ENCODE measurements around the gene PCSK2. TPM values are rescaled to one million over a fixed set of nuclear protein-coding genes. Genes with fewer than 3 reads are reported as not detected.

Gene PCSK2
- total and polyA plus RNA-seq, 5 donors from 2014 or later = not detected

DNA sequence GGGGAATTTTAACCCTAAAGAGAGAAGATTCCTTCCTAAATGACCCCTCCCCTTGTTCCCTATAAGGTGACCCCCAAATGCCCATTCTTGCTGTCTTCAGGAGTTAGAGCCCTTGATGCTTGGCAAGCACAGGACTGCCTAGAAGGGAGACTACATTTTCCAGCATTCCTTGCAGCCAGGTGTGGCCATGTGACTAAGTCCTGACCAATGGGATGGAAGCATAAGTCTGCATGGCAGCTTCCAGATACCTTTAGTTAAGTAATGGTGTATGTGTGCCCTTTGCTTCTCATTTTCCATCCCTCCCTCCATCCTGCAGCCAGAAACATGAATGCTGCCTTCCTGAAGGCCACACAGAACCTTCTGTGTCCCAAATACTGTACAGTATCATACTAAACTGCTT lies 298.8 kb downstream of the PCSK2 start:
- Mint-ChIP-seq H3K9me3 (peaks cover 0 to 2% (median 0%) of the 10 kb centered on the region in 7 donors), H3K27ac (no peak overlapping the region), H3K4me1 (peaks cover 0 to 4% (median 0%) of the 10 kb centered on the region in 4 donors), H3K36me3 (no peaks in the 10 kb centered on the region), H3K4me3 (no peak overlapping the region), H3K27me3 (peaks cover 33% of the 10 kb centered on the region)
- no peak for ATAC-seq (ENCODE audit: low read depth in 2 of 2)
- DNase-seq = peak in 2 of 3 donors; percentile 16 to 54
- Histone ChIP-seq H3K4me1 (ENCODE audit: control insufficient read depth, insufficient read depth, low read length, poor library complexity, severe bottlenecking) (no peaks in the 10 kb centered on the region), H3K4me3 (ENCODE audit: low read depth, low read length) (no peak overlapping the region), H3K36me3 (ENCODE audit: control insufficient read depth, insufficient read depth, low read length) (no peaks in the 10 kb centered on the region), H3K9me3 (ENCODE audit: control insufficient read depth in 2 of 2, low read length in 2 of 2) (no peaks in the 10 kb centered on the region), H3K27me3 (ENCODE audit: control insufficient read depth, insufficient read depth, low read length) (peaks cover 24% of the 10 kb centered on the region), H3K27ac (ENCODE audit: insufficient read depth, low read length, poor library complexity, severe bottlenecking) (no peak overlapping the region)

DNA sequence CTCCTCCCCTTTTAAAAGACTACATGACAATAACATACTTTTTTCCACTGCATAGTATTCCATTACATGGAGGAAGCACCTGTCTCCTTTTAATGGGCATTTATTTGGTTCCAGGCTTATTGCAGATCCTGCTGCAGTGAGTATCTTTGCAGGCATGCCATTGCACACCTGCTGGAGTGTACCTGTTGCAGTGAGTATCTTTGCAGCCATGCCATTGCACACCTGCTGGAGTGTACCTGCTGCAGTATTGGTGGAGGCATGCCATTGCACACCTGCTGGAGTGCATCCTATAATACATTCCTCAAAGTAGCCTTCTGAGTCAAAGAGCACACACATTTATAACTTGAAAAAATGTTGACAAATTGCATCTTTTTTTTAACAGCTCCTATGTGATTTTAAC lies 302.7 kb downstream of the PCSK2 start:
- peaks cover 0 to 8% (median 2%) of the 10 kb centered on the region in 4 donors for H3K4me1 Mint-ChIP-seq
- H3K27ac Mint-ChIP-seq = no peak overlapping the region
- peaks cover 0 to 2% (median 0%) of the 10 kb centered on the region in 7 donors for H3K9me3 Mint-ChIP-seq
- no peaks in the 10 kb centered on the region for H3K9me3 ChIP-seq (ENCODE audit: control insufficient read depth in 2 of 2, low read length in 2 of 2)
- DNase-seq = no peak
- H3K27me3 Mint-ChIP-seq = peaks cover 49% of the 10 kb centered on the region
- H3K27ac ChIP-seq (ENCODE audit: insufficient read depth, low read length, poor library complexity, severe bottlenecking) = no peak overlapping the region
- no peak for ATAC-seq (ENCODE audit: low read depth in 2 of 2)
- no peaks in the 10 kb centered on the region for H3K36me3 ChIP-seq (ENCODE audit: control insufficient read depth, insufficient read depth, low read length)
- H3K4me3 ChIP-seq (ENCODE audit: low read depth, low read length) = no peak overlapping the region
- no peaks in the 10 kb centered on the region for H3K36me3 Mint-ChIP-seq
- no peak overlapping the region for H3K4me3 Mint-ChIP-seq
- H3K27me3 ChIP-seq (ENCODE audit: control insufficient read depth, insufficient read depth, low read length) = peaks cover 29% of the 10 kb centered on the region
- peaks cover 9% of the 10 kb centered on the region for H3K4me1 ChIP-seq (ENCODE audit: control insufficient read depth, insufficient read depth, low read length, poor library complexity, severe bottlenecking)

DNA sequence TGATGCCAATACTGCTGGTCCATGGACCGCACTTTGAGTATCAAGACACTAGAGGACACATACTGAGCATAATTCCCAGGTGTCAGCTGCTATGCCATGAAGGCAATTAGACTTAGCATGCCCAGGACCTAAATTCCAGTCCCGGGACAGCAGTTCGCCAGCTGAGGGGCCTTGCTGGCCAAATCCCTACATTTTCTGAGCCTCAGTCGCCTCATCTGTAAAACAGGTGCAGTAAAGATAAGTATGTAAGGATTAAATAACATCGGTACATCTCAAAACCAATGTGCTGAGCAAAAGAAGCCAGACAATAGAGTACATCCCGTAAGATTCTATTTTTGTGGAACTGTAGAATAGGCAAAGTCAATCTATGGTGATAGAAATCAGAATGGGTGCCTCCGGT lies 303.3 kb downstream of the PCSK2 start:
- Histone ChIP-seq H3K9me3 (ENCODE audit: control insufficient read depth in 2 of 2, low read length in 2 of 2) (no peaks in the 10 kb centered on the region), H3K4me3 (ENCODE audit: low read depth, low read length) (no peak overlapping the region), H3K4me1 (ENCODE audit: control insufficient read depth, insufficient read depth, low read length, poor library complexity, severe bottlenecking) (peaks cover 9% of the 10 kb centered on the region), H3K27ac (ENCODE audit: insufficient read depth, low read length, poor library complexity, severe bottlenecking) (no peak overlapping the region), H3K27me3 (ENCODE audit: control insufficient read depth, insufficient read depth, low read length) (peaks cover 28% of the 10 kb centered on the region), H3K36me3 (ENCODE audit: control insufficient read depth, insufficient read depth, low read length) (no peaks in the 10 kb centered on the region)
- Mint-ChIP-seq H3K4me3 (peak overlapping the region in 3 of 4 donors; percentile 21 to 81 (median 80)), H3K27me3 (peaks cover 52% of the 10 kb centered on the region), H3K27ac (no peak overlapping the region), H3K4me1 (peaks cover 0 to 8% (median 2%) of the 10 kb centered on the region in 4 donors), H3K9me3 (peaks cover 0 to 2% (median 0%) of the 10 kb centered on the region in 7 donors), H3K36me3 (no peaks in the 10 kb centered on the region)
- ATAC-seq (ENCODE audit: low read depth in 2 of 2) (no peak), DNase-seq (no peak)

DNA sequence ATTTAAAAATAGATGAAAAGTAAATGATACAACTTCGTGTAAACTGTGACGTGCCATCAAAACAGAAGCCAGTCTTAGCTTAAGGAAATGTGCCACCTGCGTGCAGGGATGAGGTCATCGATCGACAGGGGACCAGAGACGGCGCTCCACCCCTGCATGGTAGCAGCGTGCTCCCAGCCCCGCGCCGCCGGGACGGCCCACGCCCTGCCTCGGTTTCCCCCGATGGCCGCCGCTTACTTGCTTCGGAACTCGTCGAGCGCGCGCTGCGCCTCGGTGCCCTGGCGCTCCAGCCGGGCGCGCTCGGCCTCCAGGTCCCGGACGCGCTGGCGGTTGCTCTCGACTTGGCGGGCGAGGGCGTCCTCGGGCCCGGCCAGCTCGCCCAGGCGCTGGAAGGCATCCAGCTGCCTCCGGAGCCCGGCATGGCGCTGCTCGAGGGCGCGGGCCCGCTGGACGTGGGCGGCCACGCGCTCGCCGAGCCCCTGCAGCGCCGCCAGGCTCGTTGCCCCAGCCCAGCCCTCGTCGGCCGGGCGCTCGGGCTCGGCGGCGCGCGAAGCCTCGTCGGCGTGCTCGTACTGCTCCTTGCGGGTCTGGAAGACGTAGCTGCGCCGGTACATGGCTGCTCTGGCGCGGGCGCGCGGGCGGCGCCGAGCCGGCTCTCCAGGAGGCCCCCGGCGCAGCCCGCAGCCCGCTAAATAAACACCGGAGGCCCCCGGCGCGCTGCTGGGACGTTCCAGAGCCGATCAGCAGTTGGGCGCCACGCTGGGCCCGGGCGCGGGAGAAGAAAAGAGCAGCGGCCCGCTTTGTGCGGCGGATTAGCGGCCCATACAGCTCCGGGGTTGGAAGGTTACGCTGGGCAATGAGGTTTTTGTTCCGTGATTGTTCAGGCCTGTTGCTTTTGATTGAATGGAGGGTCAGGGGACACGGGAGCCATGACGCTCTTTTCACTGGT lies 304.1 kb downstream of the PCSK2 start, which contains the start of gene BFSP1:
TSS of gene BFSP1 (minus strand) at position 664 of the 949 bp plus-strand sequence. CDS start at position 614, 50 bp downstream.
- peak; percentile 55 to 56 for ATAC-seq (ENCODE audit: low read depth in 2 of 2)
- Mint-ChIP-seq H3K27me3 (peaks cover 52% of the 10 kb centered on the region), H3K4me1 (peaks cover 0 to 8% (median 2%) of the 10 kb centered on the region in 4 donors), H3K9me3 (peaks cover 0 to 2% (median 0%) of the 10 kb centered on the region in 7 donors), H3K4me3 (peak within 1 kb of the TSS; percentile 60 to 85 (median 82)), H3K27ac (no peak within 1 kb of the TSS), H3K36me3 (no peaks in the 10 kb centered on the region)
- H3K4me1 ChIP-seq (ENCODE audit: control insufficient read depth, insufficient read depth, low read length, poor library complexity, severe bottlenecking) = peaks cover 9% of the 10 kb centered on the region
- H3K36me3 ChIP-seq (ENCODE audit: control insufficient read depth, insufficient read depth, low read length) = no peaks in the 10 kb centered on the region
- peaks cover 28% of the 10 kb centered on the region for H3K27me3 ChIP-seq (ENCODE audit: control insufficient read depth, insufficient read depth, low read length)
- no peak within 1 kb of the TSS for H3K27ac ChIP-seq (ENCODE audit: insufficient read depth, low read length, poor library complexity, severe bottlenecking)
- H3K9me3 ChIP-seq (ENCODE audit: control insufficient read depth in 2 of 2, low read length in 2 of 2) = no peaks in the 10 kb centered on the region
- peak in 2 of 3 donors; percentile 22 to 58 for DNase-seq
- H3K4me3 ChIP-seq (ENCODE audit: low read depth, low read length) = no peak within 1 kb of the TSS

DNA sequence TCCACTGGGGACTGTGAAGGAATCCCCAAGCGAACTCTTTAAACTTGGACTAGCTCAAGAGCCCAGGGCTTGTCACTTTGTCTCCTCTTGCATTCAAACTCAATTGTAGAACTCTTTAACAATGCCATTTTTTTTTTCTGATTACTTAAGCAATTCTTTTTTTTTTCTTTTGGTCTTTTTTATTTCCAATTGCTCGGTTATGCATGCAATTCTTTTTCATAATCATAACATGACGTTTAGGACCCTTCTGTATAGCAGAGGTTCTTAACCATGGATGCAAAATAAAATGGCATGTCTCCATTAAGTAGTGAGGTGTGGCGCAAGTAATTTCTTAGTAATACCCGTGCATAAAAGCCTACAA lies 304.8 kb downstream of the PCSK2 start:
- ATAC-seq (ENCODE audit: low read depth in 2 of 2) = no peak
- H3K36me3 Mint-ChIP-seq = no peaks in the 10 kb centered on the region
- Histone ChIP-seq H3K9me3 (ENCODE audit: control insufficient read depth in 2 of 2, low read length in 2 of 2) (no peaks in the 10 kb centered on the region), H3K27ac (ENCODE audit: insufficient read depth, low read length, poor library complexity, severe bottlenecking) (no peak overlapping the region), H3K4me3 (ENCODE audit: low read depth, low read length) (no peak overlapping the region), H3K27me3 (ENCODE audit: control insufficient read depth, insufficient read depth, low read length) (peaks cover 28% of the 10 kb centered on the region), H3K36me3 (ENCODE audit: control insufficient read depth, insufficient read depth, low read length) (no peaks in the 10 kb centered on the region), H3K4me1 (ENCODE audit: control insufficient read depth, insufficient read depth, low read length, poor library complexity, severe bottlenecking) (peaks cover 9% of the 10 kb centered on the region)
- peak overlapping the region; percentile 60 to 85 (median 81) for H3K4me3 Mint-ChIP-seq
- no peak overlapping the region for H3K27ac Mint-ChIP-seq
- H3K9me3 Mint-ChIP-seq = peaks cover 0 to 2% (median 0%) of the 10 kb centered on the region in 7 donors
- peak in 1 of 3 donors; percentile 12 for DNase-seq
- peaks cover 0 to 8% (median 2%) of the 10 kb centered on the region in 4 donors for H3K4me1 Mint-ChIP-seq
- H3K27me3 Mint-ChIP-seq = peaks cover 48% of the 10 kb centered on the region

DNA sequence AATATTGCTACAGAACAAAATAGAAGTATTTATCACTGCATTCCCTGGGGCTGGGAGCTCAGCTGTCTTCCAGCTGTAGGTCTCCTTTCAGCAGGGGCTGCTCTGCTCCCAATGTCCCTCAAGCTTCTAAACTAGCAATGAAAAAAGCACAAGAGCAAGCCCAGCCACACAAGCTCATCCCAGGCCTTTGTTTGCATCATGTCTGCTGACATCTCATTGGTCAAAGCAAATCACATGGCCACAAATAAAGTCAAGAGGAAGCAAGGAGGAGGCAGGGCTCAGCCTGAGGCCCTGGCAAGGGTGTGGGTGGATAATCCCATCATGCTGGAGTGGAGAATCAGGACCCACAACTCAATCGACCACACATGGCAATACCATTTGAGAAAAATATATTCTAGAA lies 306.6 kb downstream of the PCSK2 start:
- Histone ChIP-seq H3K36me3 (ENCODE audit: control insufficient read depth, insufficient read depth, low read length) (no peaks in the 10 kb centered on the region), H3K27me3 (ENCODE audit: control insufficient read depth, insufficient read depth, low read length) (peaks cover 23% of the 10 kb centered on the region), H3K4me1 (ENCODE audit: control insufficient read depth, insufficient read depth, low read length, poor library complexity, severe bottlenecking) (peaks cover 9% of the 10 kb centered on the region), H3K4me3 (ENCODE audit: low read depth, low read length) (no peak overlapping the region), H3K9me3 (ENCODE audit: control insufficient read depth in 2 of 2, low read length in 2 of 2) (no peaks in the 10 kb centered on the region), H3K27ac (ENCODE audit: insufficient read depth, low read length, poor library complexity, severe bottlenecking) (no peak overlapping the region)
- H3K36me3 Mint-ChIP-seq = no peaks in the 10 kb centered on the region
- peaks cover 53% of the 10 kb centered on the region for H3K27me3 Mint-ChIP-seq
- ATAC-seq (ENCODE audit: low read depth in 2 of 2) (no peak), DNase-seq (peak in 1 of 3 donors; percentile 36)
- peaks cover 0 to 8% (median 2%) of the 10 kb centered on the region in 4 donors for H3K4me1 Mint-ChIP-seq
- no peak overlapping the region for H3K27ac Mint-ChIP-seq
- H3K4me3 Mint-ChIP-seq = no peak overlapping the region
- peaks cover 0 to 2% (median 0%) of the 10 kb centered on the region in 7 donors for H3K9me3 Mint-ChIP-seq

DNA sequence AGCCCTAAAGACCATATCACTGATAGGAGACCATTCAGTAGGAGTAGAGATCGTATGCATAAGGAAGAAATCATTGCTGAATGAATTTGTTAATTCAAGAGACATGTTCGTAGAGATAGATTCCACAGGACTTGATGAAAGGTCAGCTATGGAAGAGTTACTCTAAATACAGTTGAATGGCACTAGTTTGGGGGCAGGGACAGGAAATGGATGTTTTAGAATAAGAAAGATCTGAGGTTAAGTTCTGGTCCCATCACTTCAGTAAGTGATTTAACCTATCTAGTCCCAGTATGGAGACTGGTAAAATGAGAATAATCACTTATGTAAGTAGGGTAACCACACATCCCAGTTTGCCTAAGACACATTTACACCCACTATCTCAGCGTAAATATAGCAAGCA lies 307.2 kb downstream of the PCSK2 start:
- Mint-ChIP-seq H3K27me3 (peaks cover 55% of the 10 kb centered on the region), H3K36me3 (no peaks in the 10 kb centered on the region), H3K9me3 (peaks cover 0 to 2% (median 0%) of the 10 kb centered on the region in 7 donors), H3K4me3 (no peak overlapping the region), H3K27ac (no peak overlapping the region), H3K4me1 (peaks cover 0 to 8% (median 2%) of the 10 kb centered on the region in 4 donors)
- no peak overlapping the region for H3K27ac ChIP-seq (ENCODE audit: insufficient read depth, low read length, poor library complexity, severe bottlenecking)
- peaks cover 22% of the 10 kb centered on the region for H3K27me3 ChIP-seq (ENCODE audit: control insufficient read depth, insufficient read depth, low read length)
- H3K36me3 ChIP-seq (ENCODE audit: control insufficient read depth, insufficient read depth, low read length) = no peaks in the 10 kb centered on the region
- H3K4me1 ChIP-seq (ENCODE audit: control insufficient read depth, insufficient read depth, low read length, poor library complexity, severe bottlenecking) = peaks cover 9% of the 10 kb centered on the region
- no peak overlapping the region for H3K4me3 ChIP-seq (ENCODE audit: low read depth, low read length)
- no peaks in the 10 kb centered on the region for H3K9me3 ChIP-seq (ENCODE audit: control insufficient read depth in 2 of 2, low read length in 2 of 2)
- ATAC-seq (ENCODE audit: low read depth in 2 of 2) = no peak
- no peak for DNase-seq
